Measurements from ENCODE around the gene TSPAN3. TPM values are rescaled to one million over a fixed set of nuclear protein-coding genes. Genes with fewer than 3 reads are reported as not detected.

Gene TSPAN3
- total and polyA plus RNA-seq, 10 of the 15 experiments (the other 5 are each of a cell fraction or from before 2014, with no cell fraction given), result 18.9 to 114 (median 57.2) TPM

DNA sequence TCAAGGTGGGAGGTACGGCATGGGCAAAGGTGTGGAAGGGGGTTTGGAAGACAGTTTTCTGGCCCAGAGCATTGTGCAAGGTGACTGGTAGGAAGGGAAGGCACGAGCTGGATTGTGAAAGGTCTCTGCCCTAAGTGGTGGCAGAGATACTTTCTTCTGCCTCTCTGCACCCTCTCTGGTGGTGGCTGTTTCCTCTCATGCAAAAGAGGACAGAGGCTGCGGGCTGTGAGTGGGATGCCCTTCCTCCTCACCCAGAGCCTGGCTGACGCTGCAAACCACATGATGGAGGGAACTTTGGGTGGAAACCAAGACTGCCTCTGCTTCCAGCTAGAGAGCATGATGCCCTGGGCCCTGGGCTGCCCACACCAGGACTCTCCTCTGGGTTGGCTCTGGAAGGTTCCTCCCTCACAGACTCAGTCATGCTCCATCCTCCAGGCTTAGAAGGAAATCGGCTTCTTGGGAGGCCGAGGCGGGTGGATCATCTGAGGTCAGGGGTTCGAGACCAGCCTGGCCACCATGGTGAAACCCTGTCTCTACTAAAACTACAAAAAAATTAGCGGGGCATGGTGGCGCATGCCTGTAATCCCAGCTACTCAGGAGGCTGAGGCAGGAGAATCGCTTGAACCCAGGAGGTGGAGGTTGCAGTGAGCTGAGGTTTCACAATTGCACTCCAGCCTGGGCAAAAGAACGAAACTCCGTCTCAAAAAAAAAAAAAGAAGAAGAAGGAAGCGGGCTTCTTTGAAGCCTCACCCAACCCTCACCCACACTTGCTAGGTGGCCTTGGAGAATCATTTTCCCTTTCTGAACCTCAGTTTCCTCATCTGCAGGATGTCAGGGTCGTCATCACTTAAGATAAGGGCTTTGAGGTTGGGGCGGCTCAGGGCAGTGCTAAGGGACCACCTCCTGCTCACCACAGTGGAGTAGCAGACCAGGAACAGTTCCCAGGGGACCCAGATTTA is 67.7 kb downstream of the TSPAN3 start (continued):
- TF ChIP-seq ZNF592 (IDR thresholded peaks at IDR 0.05) (no peak), CHD2 (IDR thresholded peaks at IDR 0.05; ENCODE audit: borderline replicate concordance, low read depth, low read length) (0 out of 2 replicates have a peak, but pooled peaks have one; percentile 16), RCOR1 (conservative IDR thresholded peaks at IDR 0.05; ENCODE audit: low read depth, low read length) (no peak), ESRRA (IDR thresholded peaks at IDR 0.05; ENCODE audit: low read length) (no peak), ZNF24 (IDR thresholded peaks at IDR 0.05) (no peak), SIX5 (IDR thresholded peaks at IDR 0.05; ENCODE audit: low read depth, low read length, severe bottlenecking) (no peak), ZNF274 (IDR thresholded peaks at IDR 0.05; ENCODE audit: insufficient read depth, insufficient read length) (no peak), SPI1 (IDR thresholded peaks at IDR 0.05; ENCODE audit: borderline replicate concordance, insufficient read depth, low read depth, low read length) (no peak; the same call in 1 of the 2 replicates), POU2F2 (IDR thresholded peaks at IDR 0.05; ENCODE audit: borderline replicate concordance, low read depth, low read length) (peak; percentile 40; the same call in 1 of the 3 replicates), IRF5 (IDR thresholded peaks at IDR 0.05; ENCODE audit: borderline replicate concordance) (no peak), JUND (IDR thresholded peaks at IDR 0.05; ENCODE audit: low read depth, low read length) (no peak)
- TF ChIP-seq, protein P1, sequence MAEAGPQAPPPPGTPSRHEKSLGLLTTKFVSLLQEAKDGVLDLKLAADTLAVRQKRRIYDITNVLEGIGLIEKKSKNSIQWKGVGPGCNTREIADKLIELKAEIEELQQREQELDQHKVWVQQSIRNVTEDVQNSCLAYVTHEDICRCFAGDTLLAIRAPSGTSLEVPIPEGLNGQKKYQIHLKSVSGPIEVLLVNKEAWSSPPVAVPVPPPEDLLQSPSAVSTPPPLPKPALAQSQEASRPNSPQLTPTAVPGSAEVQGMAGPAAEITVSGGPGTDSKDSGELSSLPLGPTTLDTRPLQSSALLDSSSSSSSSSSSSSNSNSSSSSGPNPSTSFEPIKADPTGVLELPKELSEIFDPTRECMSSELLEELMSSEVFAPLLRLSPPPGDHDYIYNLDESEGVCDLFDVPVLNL (IDR thresholded peaks at IDR 0.05; ENCODE audit: low read depth, low read length), result no peak
- TF ChIP-seq, protein P2, sequence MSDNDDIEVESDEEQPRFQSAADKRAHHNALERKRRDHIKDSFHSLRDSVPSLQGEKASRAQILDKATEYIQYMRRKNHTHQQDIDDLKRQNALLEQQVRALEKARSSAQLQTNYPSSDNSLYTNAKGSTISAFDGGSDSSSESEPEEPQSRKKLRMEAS (IDR thresholded peaks at IDR 0.05; ENCODE audit: low read depth, low read length), result no peak
- TF ChIP-seq, protein P3, sequence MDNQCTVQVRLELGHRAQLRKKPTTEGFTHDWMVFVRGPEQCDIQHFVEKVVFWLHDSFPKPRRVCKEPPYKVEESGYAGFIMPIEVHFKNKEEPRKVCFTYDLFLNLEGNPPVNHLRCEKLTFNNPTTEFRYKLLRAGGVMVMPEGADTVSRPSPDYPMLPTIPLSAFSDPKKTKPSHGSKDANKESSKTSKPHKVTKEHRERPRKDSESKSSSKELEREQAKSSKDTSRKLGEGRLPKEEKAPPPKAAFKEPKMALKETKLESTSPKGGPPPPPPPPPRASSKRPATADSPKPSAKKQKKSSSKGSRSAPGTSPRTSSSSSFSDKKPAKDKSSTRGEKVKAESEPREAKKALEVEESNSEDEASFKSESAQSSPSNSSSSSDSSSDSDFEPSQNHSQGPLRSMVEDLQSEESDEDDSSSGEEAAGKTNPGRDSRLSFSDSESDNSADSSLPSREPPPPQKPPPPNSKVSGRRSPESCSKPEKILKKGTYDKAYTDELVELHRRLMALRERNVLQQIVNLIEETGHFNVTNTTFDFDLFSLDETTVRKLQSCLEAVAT (IDR thresholded peaks at IDR 0.05), result no peak
- TF ChIP-seq, protein P4, sequence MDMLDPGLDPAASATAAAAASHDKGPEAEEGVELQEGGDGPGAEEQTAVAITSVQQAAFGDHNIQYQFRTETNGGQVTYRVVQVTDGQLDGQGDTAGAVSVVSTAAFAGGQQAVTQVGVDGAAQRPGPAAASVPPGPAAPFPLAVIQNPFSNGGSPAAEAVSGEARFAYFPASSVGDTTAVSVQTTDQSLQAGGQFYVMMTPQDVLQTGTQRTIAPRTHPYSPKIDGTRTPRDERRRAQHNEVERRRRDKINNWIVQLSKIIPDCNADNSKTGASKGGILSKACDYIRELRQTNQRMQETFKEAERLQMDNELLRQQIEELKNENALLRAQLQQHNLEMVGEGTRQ (IDR thresholded peaks at IDR 0.05; ENCODE audit: borderline replicate concordance, low read depth, low read length), result no peak; the same call in 1 of the 2 replicates
